SK-N-SH (cell line): Measurements from ENCODE around the gene GNB5.

Experiments
- CTCF ChIP-seq: fragments of 200-600 bp; sonication (generic); IDR thresholded peaks from 2 replicates; pipeline ENCODE4 v1.6.1; 2017; ENCODE audit warnings: antibody characterized with exemption, mild to moderate bottlenecking, moderate library complexity
- JUND ChIP-seq: IDR thresholded peaks from 2 replicates; pipeline ENCODE4 v1.4.0; 2012
- MAX ChIP-seq: IDR thresholded peaks from 2 replicates; pipeline ENCODE4 v1.4.0; 2012; ENCODE audit warnings: low read depth
- POLR2AphosphoS5 ChIP-seq: IDR thresholded peaks from 2 replicates; pipeline ENCODE4 v1.6.1; 2012; ENCODE audit warnings: low read depth, low read length
- USF1 ChIP-seq: IDR thresholded peaks from 2 replicates; pipeline ENCODE4 v1.4.0; 2012; ENCODE audit warnings: low read depth, borderline replicate concordance
- USF2 ChIP-seq: fragments of 150-350 bp; IDR thresholded peaks from 2 replicates; pipeline ENCODE4 v1.6.1; 2017; ENCODE audit warnings: antibody characterized with exemption, low read length, low read depth, borderline replicate concordance
- YY1 ChIP-seq: IDR thresholded peaks from 2 replicates; pipeline ENCODE4 v1.4.0; 2012; ENCODE audit warnings: low read depth, mild to moderate bottlenecking
- ZBTB33 ChIP-seq: IDR thresholded peaks from 2 replicates; pipeline ENCODE4 v1.4.0; 2012; ENCODE audit warnings: low read depth, borderline replicate concordance

GRCh38 chr15:52115598-52116427 lies 75.4 kb downstream of the GNB5 start:
- TF ChIP-seq YY1: no peak
- TF ChIP-seq MAX: no peak
- TF ChIP-seq CTCF: no peak
- TF ChIP-seq POLR2AphosphoS5: no peak
- TF ChIP-seq ZBTB33: no peak
- no peak for TF ChIP-seq USF1
- 0 out of 2 replicates have a peak, but pooled peaks have one; percentile 9 for TF ChIP-seq JUND
- TF ChIP-seq USF2: no peak
